ENCODE data around the gene CARHSP1.

The CARHSP1 gene

GRCh38 chr16:8851761-8852403 is 16.9 kb downstream of the CARHSP1 start:
- no peak for TF ChIP-seq CTCF (IDR thresholded peaks at IDR 0.05; ENCODE audit: control extremely low read depth, extremely low read depth, low read depth, missing control alignments)
- no peak for DNase-seq (ENCODE audit: extremely low spot score)
- CTCF ChIA-PET = interaction anchor here (1.2 to 2.5 kb wide), 4 partner anchors 17 to 96 kb away, joined by 3 to 6 read pairs (median 3); partner anchors contain the start of gene CARHSP1
- POLR2A ChIA-PET = interaction anchor here (0.7 kb wide), 1 partner anchor 109 kb away, joined by 4 read pairs; no protein-coding TSS in a partner anchor

- DNase-seq (ENCODE audit: extremely low spot score) = no peak
- ChIA-PET POLR2A (no interaction called here), CTCF (interaction anchor here (1.2 to 2.5 kb wide), 3 partner anchors 28 to 97 kb away, joined by 3 to 6 read pairs (median 3); no protein-coding TSS in a partner anchor)
- no peak for TF ChIP-seq CTCF (IDR thresholded peaks at IDR 0.05; ENCODE audit: control extremely low read depth, extremely low read depth, low read depth, missing control alignments)
Observed at GRCh38 chr16:8850279-8850885, 18.4 kb downstream of the CARHSP1 start.

GRCh38 chr16:8849411-8850011 is 19.3 kb downstream of the CARHSP1 start:
- ChIA-PET CTCF (no interaction called here), POLR2A (no interaction called here)
- no peak for DNase-seq (ENCODE audit: extremely low spot score)
- TF ChIP-seq CTCF (IDR thresholded peaks at IDR 0.05; ENCODE audit: control extremely low read depth, extremely low read depth, low read depth, missing control alignments) = no peak

GRCh38 chr16:8848939-8849391 is 19.8 kb downstream of the CARHSP1 start:
- no peak for TF ChIP-seq CTCF (IDR thresholded peaks at IDR 0.05; ENCODE audit: control extremely low read depth, extremely low read depth, low read depth, missing control alignments)
- CTCF ChIA-PET = no interaction called here
- POLR2A ChIA-PET = no interaction called here
- DNase-seq (ENCODE audit: extremely low spot score) = no peak

- CTCF ChIA-PET = no interaction called here
- DNase-seq (ENCODE audit: extremely low spot score) = no peak
- POLR2A ChIA-PET = no interaction called here
- TF ChIP-seq CTCF (IDR thresholded peaks at IDR 0.05; ENCODE audit: control extremely low read depth, extremely low read depth, low read depth, missing control alignments) = no peak
Observed at GRCh38 chr16:8848231-8848938, 20.4 kb downstream of the CARHSP1 start.

- POLR2A ChIA-PET = no interaction called here
- no peak for TF ChIP-seq CTCF (IDR thresholded peaks at IDR 0.05; ENCODE audit: control extremely low read depth, extremely low read depth, low read depth, missing control alignments)
- peak; percentile 12 for DNase-seq (ENCODE audit: extremely low spot score)
- CTCF ChIA-PET = no interaction called here
Observed at GRCh38 chr16:8847623-8848022, 21.2 kb downstream of the CARHSP1 start.

All from GM10248 (cell line).